SU-DHL-6 (cell line): ENCODE measurements around the gene GSC2.

ENCODE experiments used
- H2AFZ ChIP-seq: fragments of 200-600 bp; sonication (generic); 2 replicates; pipeline ENCODE4 v1.6.1; 2014; ENCODE audit warnings: low read depth, mild to moderate bottlenecking, moderate library complexity, mixed read lengths, antibody characterized with exemption, low read length; ENCODE audit not compliant: severe bottlenecking
- H3F3A ChIP-seq: fragments of 200-600 bp; shearing (Covaris generic); 2 replicates; pipeline ENCODE4 v1.6.0; 2016; ENCODE audit warnings: antibody characterized with exemption, mild to moderate bottlenecking; ENCODE audit not compliant: insufficient read depth
- H3K27ac ChIP-seq: fragments of 200-600 bp; sonication (generic); 2 replicates; pipeline ENCODE4 v1.5.1; 2016; ENCODE audit warnings: low read depth, mild to moderate bottlenecking, low read length, moderate library complexity, mixed read lengths
- H3K27me3 ChIP-seq: fragments of 200-600 bp; sonication (generic), shearing (Covaris generic); 2 replicates; pipeline ENCODE4 v1.6.0; 2014; ENCODE audit warnings: mild to moderate bottlenecking, low read length
- H3K36me3 ChIP-seq: fragments of 200-600 bp; sonication (generic); 2 replicates; pipeline ENCODE4 v1.6.1; 2014; ENCODE audit warnings: mild to moderate bottlenecking, low read length, mixed read lengths
- H3K4me2 ChIP-seq: fragments of 300-600, 200-600 bp; shearing (Covaris generic), sonication (generic); 2 replicates; pipeline ENCODE4 v1.6.0; 2014; ENCODE audit warnings: low read length, low read depth, mild to moderate bottlenecking; ENCODE audit not compliant: poor library complexity, severe bottlenecking
- H3K4me3 ChIP-seq: fragments of 200-600 bp; sonication (generic); 2 replicates; pipeline ENCODE4 v1.5.1; 2014; ENCODE audit warnings: antibody characterized with exemption, low read length, mild to moderate bottlenecking, mixed read lengths; ENCODE audit not compliant: insufficient read depth, poor library complexity, severe bottlenecking
- H3K79me2 ChIP-seq: fragments of 200-600 bp; sonication (generic); 2 replicates; pipeline ENCODE4 v1.6.1; 2014; ENCODE audit warnings: mild to moderate bottlenecking, low read length, moderate library complexity; ENCODE audit not compliant: insufficient read depth
- H3K9ac ChIP-seq: fragments of 200-600 bp; sonication (generic); 2 replicates; pipeline ENCODE4 v1.7.0; 2014; ENCODE audit warnings: mild to moderate bottlenecking, low read length
- H3K9me2 ChIP-seq: fragments of 200-600 bp; sonication (generic); replicated peaks from 2 replicates; pipeline ENCODE4 v1.6.1; 2014; ENCODE audit warnings: low read length; ENCODE audit not compliant: insufficient read depth
- H3K9me3 ChIP-seq: fragments of 200-600 bp; sonication (generic); 2 replicates; pipeline ENCODE4 v1.6.1; 2014; ENCODE audit warnings: low read length, mixed read lengths; ENCODE audit not compliant: insufficient read depth
- H4K20me1 ChIP-seq: fragments of 200-600 bp; sonication (generic); 2 replicates; pipeline ENCODE4 v1.6.1; 2014; ENCODE audit warnings: low read depth, mild to moderate bottlenecking, antibody characterized with exemption, low read length, moderate library complexity, mixed read lengths
- CTCF ChIP-seq: fragments of 200-600 bp; sonication (generic); IDR thresholded peaks from one replicate; pipeline ENCODE4 v1.5.1; 2017; ENCODE audit warnings: antibody characterized with exemption, mild to moderate bottlenecking, low read length, moderate library complexity; ENCODE audit not compliant: insufficient read depth, poor library complexity, severe bottlenecking
- EZH2phosphoT487 ChIP-seq: fragments of 200-600 bp; sonication (generic), shearing (Covaris generic); conservative IDR thresholded peaks from 2 replicates; pipeline ENCODE4 v1.6.1; 2018; ENCODE audit warnings: mild to moderate bottlenecking, antibody characterized with exemption, low read length, moderate library complexity, mixed read lengths

Gene GSC2

GRCh38 chr22:19132153-19132552, 17.9 kb downstream of the GSC2 start:
- Histone ChIP-seq H3K27me3 (no peaks in the 10 kb centered on the region), H3K4me2 (no peak overlapping the region), H3K79me2 (no peaks in the 10 kb centered on the region), H4K20me1 (no peaks in the 10 kb centered on the region), H3K9me2 (no peaks in the 10 kb centered on the region), H3K9me3 (no peaks in the 10 kb centered on the region), H3K27ac (no peak overlapping the region), H3F3A (no peaks in the 10 kb centered on the region), H3K4me3 (no peak overlapping the region), H2AFZ (no peak overlapping the region), H3K9ac (no peak overlapping the region), H3K36me3 (no peaks in the 10 kb centered on the region)
- TF ChIP-seq EZH2phosphoT487 = no peak
- no peak for TF ChIP-seq CTCF

- no peak overlapping the region for H2AFZ ChIP-seq
- H3K9me2 ChIP-seq = no peaks in the 10 kb centered on the region
- no peaks in the 10 kb centered on the region for H3K79me2 ChIP-seq
- no peaks in the 10 kb centered on the region for H4K20me1 ChIP-seq
- no peaks in the 10 kb centered on the region for H3K36me3 ChIP-seq
- no peaks in the 10 kb centered on the region for H3K9me3 ChIP-seq
- no peak overlapping the region for H3K4me2 ChIP-seq
- H3K9ac ChIP-seq = no peak overlapping the region
- no peak overlapping the region for H3K4me3 ChIP-seq
- H3K27me3 ChIP-seq = no peaks in the 10 kb centered on the region
- H3K27ac ChIP-seq = no peak overlapping the region
- H3F3A ChIP-seq = no peaks in the 10 kb centered on the region
- TF ChIP-seq CTCF (no peak), EZH2phosphoT487 (no peak)
Measured at GRCh38 chr22:19131685-19132015, 18.4 kb downstream of the GSC2 start.

- Histone ChIP-seq H3K9me3 (no peaks in the 10 kb centered on the region), H3K27ac (no peak within 1 kb of the TSS), H3K27me3 (no peaks in the 10 kb centered on the region), H3K9ac (no peak within 1 kb of the TSS), H3K9me2 (no peaks in the 10 kb centered on the region), H3K4me2 (no peak within 1 kb of the TSS), H2AFZ (no peak within 1 kb of the TSS), H4K20me1 (no peaks in the 10 kb centered on the region), H3F3A (no peaks in the 10 kb centered on the region), H3K4me3 (no peak within 1 kb of the TSS), H3K36me3 (no peaks in the 10 kb centered on the region), H3K79me2 (no peaks in the 10 kb centered on the region)
- TF ChIP-seq EZH2phosphoT487 = no peak
- TF ChIP-seq CTCF = no peak
Measured at GRCh38 chr22:19130959-19131684, 19.0 kb downstream of the GSC2 start, which contains the start of gene TSSK2. Gene TSSK2 (plus strand): TSS chr22:19131308. CDS start chr22:19131400, 92 bp downstream.
